OCI-LY7 (cell line): ENCODE data around the gene RPS29.

Experiments
- EZH2phosphoT487 ChIP-seq: fragments of 200-600 bp; sonication (generic); IDR thresholded peaks from 2 replicates; pipeline ENCODE4 v1.6.1; 2018; ENCODE audit warnings: low read depth, borderline replicate concordance, mild to moderate bottlenecking, mixed run types, antibody characterized with exemption, low read length, moderate library complexity, mixed read lengths
- TF ChIP-seq, protein P1 (sequence below): fragments of 200-600 bp; sonication (generic); conservative IDR thresholded peaks from 2 replicates; pipeline ENCODE4 v1.5.1; 2014; ENCODE audit warnings: mild to moderate bottlenecking, antibody characterized with exemption, low read length, moderate library complexity, mixed read lengths

DNA sequence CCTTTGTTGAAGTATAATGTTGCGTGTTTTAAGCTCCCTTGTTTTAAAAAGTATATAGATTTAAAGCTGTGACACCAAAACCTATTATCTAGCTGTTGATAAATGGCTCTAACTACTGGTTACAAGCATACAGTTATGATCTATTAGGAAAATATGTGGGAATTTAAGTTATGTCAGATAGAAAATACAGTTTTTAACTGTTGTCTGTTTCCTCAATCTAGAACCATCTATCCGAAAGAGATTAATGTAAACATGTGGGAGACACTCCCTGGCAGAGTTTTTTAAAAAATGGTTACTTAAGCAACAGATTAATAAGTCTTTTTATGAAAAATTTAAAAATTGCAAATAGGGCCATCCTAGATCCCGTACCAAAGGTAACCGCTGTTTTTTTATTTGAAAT lies 26.1 kb upstream of the RPS29 start:
- TF ChIP-seq, protein P1, sequence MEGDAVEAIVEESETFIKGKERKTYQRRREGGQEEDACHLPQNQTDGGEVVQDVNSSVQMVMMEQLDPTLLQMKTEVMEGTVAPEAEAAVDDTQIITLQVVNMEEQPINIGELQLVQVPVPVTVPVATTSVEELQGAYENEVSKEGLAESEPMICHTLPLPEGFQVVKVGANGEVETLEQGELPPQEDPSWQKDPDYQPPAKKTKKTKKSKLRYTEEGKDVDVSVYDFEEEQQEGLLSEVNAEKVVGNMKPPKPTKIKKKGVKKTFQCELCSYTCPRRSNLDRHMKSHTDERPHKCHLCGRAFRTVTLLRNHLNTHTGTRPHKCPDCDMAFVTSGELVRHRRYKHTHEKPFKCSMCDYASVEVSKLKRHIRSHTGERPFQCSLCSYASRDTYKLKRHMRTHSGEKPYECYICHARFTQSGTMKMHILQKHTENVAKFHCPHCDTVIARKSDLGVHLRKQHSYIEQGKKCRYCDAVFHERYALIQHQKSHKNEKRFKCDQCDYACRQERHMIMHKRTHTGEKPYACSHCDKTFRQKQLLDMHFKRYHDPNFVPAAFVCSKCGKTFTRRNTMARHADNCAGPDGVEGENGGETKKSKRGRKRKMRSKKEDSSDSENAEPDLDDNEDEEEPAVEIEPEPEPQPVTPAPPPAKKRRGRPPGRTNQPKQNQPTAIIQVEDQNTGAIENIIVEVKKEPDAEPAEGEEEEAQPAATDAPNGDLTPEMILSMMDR, result no peak
- TF ChIP-seq EZH2phosphoT487, result no peak
